Measurements from ENCODE around the gene KRTAP6-3. TPM values are rescaled to one million over a fixed set of nuclear protein-coding genes. Genes with fewer than 3 reads are reported as not detected.

Gene KRTAP6-3
- total and polyA plus RNA-seq, 9 of the 15 experiments (the other 6 are each of a cell fraction or from before 2014, with no cell fraction given) = 0.23 TPM; not detected in 8

DNA sequence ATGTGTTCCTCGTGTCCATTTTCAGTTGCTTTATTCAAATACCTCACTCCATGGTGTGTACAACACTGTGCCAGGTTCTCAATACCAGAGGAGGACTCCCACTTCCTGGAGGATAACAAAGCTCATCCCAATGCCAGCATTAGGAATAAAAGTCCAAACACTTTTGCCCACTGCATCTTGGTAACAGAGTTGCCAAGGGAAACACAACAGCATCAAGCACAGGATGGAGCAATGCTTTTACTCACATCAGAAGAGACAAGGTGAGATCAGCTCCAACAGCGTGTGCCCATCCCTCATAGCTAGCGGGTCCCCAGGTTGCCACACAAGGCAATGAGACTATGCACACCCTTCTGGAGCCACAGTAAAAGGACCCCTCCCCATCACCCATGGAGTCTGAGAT is 31.1 kb downstream of the KRTAP6-3 start:
- ATAC-seq (no peak), DNase-seq (ENCODE audit: extremely low read depth in 1 of 4, low spot score in 3 of 4) (no peak), FAIRE-seq (no peak)
- no peak overlapping the region for H3K27ac ChIP-seq (ENCODE audit: extremely low read depth, low read depth, low read length)
- no peaks in the 10 kb centered on the region for H3K27me3 ChIP-seq (ENCODE audit: control insufficient read depth in 2 of 2, insufficient read depth in 2 of 2, low read length in 2 of 2)
- BruUV-seq (replicated peaks) = no TSS peak
- H3K4me3 ChIP-seq = no peak overlapping the region
- H3K4me1 ChIP-seq (replicated peaks in 1 of 2; ENCODE audit: control insufficient read depth in 2 of 2, insufficient read depth in 2 of 2, low read length in 2 of 2) = no peaks in the 10 kb centered on the region
- H3K36me3 ChIP-seq (ENCODE audit: control insufficient read depth, insufficient read depth, low read length) = no peaks in the 10 kb centered on the region
- POLR2A ChIA-PET = interaction anchor here (0.7 kb wide), 1 partner anchor 744 kb away, joined by 3 read pairs; no protein-coding TSS in a partner anchor
- H3K79me2 ChIP-seq (ENCODE audit: control insufficient read depth, insufficient read depth, low read length) = no peaks in the 10 kb centered on the region
- H2AFZ ChIP-seq (ENCODE audit: low read depth, low read length) = no peak overlapping the region
- no peaks in the 10 kb centered on the region for H3K9me3 ChIP-seq (replicated peaks; ENCODE audit: control insufficient read depth, insufficient read depth, low read depth, low read length)
- no peak overlapping the region for H3K4me2 ChIP-seq (ENCODE audit: insufficient read depth, low read length)
- in situ Hi-C loops (cut with MboI) (no loop called here), intact Hi-C loops (cut with micrococcal nuclease) (no loop called here)
- H4K20me1 ChIP-seq (replicated peaks; ENCODE audit: control insufficient read depth, insufficient read depth, low read length) = no peaks in the 10 kb centered on the region
- H3K9ac ChIP-seq (ENCODE audit: insufficient read depth in 1 of 2, low read depth in 2 of 2, low read length in 2 of 2) = no peak overlapping the region
- WGBS (ENCODE audit: insufficient coverage, low coverage, missing lambda C conversion rate) = 4% methylated on average over 3 of the region's 3 CpGs
- H3K9me1 ChIP-seq (ENCODE audit: control insufficient read depth, insufficient read depth, low read length) = no peaks in the 10 kb centered on the region
- CTCF ChIA-PET (ENCODE audit: low intra/inter-chr PET ratio) = no interaction called here
- TF ChIP-seq HLTF (IDR thresholded peaks at IDR 0.05) (no peak), E2F1 (CRISPR knock-in tag; IDR thresholded peaks at IDR 0.05) (no peak), TRIM28 (IDR thresholded peaks at IDR 0.05) (no peak), HNRNPLL (IDR thresholded peaks at IDR 0.05; ENCODE audit: low read depth, low read length, poor library complexity, severe bottlenecking) (no peak), STAG1 (CRISPR knock-in tag; IDR thresholded peaks at IDR 0.05; ENCODE audit: borderline replicate concordance) (no peak), TCFL5 (CRISPR knock-in tag; conservative IDR thresholded peaks at IDR 0.05) (no peak), GABPB2 (CRISPR knock-in tag; conservative IDR thresholded peaks at IDR 0.05) (no peak), PREB (CRISPR knock-in tag; IDR thresholded peaks at IDR 0.05) (no peak), ZNF217 (CRISPR knock-in tag; IDR thresholded peaks at IDR 0.05) (no peak), ZNF316 (IDR thresholded peaks at IDR 0.05) (no peak), PTTG1 (tag; IDR thresholded peaks at IDR 0.05; ENCODE audit: low read depth) (no peak), ZNF3 (CRISPR knock-in tag; IDR thresholded peaks at IDR 0.05) (no peak), CBX3 (IDR thresholded peaks at IDR 0.05; ENCODE audit: borderline replicate concordance in 1 of 2, low read length in 2 of 2) (no peak), CAMTA2 (CRISPR knock-in tag; conservative IDR thresholded peaks at IDR 0.05) (no peak)
- TF ChIP-seq, protein P1, sequence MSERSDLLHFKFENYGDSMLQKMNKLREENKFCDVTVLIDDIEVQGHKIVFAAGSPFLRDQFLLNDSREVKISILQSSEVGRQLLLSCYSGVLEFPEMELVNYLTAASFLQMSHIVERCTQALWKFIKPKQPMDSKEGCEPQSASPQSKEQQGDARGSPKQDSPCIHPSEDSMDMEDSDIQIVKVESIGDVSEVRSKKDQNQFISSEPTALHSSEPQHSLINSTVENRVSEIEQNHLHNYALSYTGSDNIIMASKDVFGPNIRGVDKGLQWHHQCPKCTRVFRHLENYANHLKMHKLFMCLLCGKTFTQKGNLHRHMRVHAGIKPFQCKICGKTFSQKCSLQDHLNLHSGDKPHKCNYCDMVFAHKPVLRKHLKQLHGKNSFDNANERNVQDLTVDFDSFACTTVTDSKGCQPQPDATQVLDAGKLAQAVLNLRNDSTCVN (CRISPR knock-in tag; IDR thresholded peaks at IDR 0.05) = no peak
- TF ChIP-seq, protein P2, sequence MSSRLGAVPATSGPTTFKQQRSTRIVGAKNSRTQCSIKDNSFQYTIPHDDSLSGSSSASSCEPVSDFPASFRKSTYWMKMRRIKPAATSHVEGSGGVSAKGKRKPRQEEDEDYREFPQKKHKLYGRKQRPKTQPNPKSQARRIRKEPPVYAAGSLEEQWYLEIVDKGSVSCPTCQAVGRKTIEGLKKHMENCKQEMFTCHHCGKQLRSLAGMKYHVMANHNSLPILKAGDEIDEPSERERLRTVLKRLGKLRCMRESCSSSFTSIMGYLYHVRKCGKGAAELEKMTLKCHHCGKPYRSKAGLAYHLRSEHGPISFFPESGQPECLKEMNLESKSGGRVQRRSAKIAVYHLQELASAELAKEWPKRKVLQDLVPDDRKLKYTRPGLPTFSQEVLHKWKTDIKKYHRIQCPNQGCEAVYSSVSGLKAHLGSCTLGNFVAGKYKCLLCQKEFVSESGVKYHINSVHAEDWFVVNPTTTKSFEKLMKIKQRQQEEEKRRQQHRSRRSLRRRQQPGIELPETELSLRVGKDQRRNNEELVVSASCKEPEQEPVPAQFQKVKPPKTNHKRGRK (tag; IDR thresholded peaks at IDR 0.05) = no peak
- TF ChIP-seq, protein P3, sequence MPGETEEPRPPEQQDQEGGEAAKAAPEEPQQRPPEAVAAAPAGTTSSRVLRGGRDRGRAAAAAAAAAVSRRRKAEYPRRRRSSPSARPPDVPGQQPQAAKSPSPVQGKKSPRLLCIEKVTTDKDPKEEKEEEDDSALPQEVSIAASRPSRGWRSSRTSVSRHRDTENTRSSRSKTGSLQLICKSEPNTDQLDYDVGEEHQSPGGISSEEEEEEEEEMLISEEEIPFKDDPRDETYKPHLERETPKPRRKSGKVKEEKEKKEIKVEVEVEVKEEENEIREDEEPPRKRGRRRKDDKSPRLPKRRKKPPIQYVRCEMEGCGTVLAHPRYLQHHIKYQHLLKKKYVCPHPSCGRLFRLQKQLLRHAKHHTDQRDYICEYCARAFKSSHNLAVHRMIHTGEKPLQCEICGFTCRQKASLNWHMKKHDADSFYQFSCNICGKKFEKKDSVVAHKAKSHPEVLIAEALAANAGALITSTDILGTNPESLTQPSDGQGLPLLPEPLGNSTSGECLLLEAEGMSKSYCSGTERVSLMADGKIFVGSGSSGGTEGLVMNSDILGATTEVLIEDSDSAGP (CRISPR knock-in tag; IDR thresholded peaks at IDR 0.05) = no peak
